ENCODE measurements around the gene FAAP100.
A peak's percentile ranks its signal among the peaks of the same experiment; 100 is the strongest.

Gene FAAP100

GRCh38 chr17:81556175-81556691, 4.1 kb upstream of the FAAP100 start:
- DNase-seq (ENCODE audit: low read depth), result no peak

DNA sequence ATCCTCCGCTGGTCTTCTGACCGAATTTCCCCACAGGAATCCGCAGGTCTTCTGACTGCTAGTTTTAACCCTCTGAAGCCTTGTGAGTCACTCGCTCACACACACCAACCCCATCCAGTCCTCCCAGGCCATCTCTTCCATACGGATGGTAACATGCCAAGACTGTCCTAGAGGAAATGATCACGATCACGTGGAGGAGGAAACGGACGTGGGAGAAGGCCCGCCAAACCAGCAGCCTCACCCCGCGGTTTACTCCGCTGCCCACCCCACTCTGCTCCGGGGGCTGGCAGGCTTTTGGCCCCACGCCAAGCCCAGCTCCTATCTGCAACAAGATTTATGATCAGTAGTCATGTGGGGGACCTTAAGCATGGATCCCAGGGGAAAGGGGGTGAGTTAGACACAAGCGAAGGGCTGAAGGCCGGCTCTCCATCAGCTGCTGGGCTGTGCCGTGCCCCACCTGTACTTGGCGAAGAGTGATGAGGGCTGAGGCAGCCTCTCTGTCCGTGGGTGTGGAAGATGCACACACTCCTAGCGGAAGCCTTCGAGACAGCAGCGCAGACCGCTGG, 1.5 kb upstream of the FAAP100 start:
- peak; percentile 80 for DNase-seq (ENCODE audit: low read depth)

GRCh38 chr17:81553018-81553615, 964 bp upstream of the FAAP100 start:
- DNase-seq (ENCODE audit: low read depth), result no peak

DNA sequence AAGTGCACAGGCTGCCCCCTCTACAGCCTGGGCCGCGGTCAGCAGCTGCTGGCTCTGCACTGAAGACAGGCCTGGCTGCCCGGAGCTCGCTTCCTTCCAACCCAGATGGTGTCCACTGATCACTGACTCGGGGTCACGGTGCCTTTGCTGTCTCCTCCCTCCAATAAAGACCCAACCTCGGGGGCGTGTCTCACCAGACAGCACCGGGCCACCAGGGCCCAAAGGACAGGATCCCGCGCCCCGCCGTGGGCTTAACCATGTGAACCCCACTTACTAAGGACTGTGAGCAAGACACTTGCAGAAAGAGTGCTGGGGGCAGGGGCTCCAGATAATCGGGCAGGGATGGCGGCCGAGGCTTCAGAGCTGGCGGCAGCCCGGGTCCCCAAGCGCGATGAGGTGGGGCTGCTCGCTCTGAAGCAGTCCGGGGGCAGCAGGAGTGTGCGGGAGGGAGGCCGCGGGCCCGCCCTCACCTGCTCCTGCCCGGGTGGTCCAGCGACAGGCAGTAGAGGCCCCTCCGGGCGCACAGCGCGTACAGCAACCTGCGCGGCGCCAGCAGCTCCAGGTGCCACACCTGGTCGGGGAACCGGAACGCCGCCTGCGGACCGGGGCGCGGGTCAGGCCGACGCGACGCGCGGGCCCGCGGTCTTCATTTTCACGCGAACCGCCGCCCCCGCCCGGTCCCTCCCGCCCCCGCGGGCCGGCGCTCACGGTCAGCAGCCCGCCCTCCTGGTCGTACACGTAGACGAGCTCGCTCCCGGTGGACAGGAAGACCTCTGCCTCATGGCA, 502 bp downstream of the FAAP100 start:
- no peak for DNase-seq (ENCODE audit: low read depth)

- DNase-seq (ENCODE audit: low read depth), result no peak
Measured at GRCh38 chr17:81550830-81551457, 1.2 kb downstream of the FAAP100 start.

GRCh38 chr17:81550285-81550684, 1.9 kb downstream of the FAAP100 start:
- no peak for DNase-seq (ENCODE audit: low read depth)

DNA sequence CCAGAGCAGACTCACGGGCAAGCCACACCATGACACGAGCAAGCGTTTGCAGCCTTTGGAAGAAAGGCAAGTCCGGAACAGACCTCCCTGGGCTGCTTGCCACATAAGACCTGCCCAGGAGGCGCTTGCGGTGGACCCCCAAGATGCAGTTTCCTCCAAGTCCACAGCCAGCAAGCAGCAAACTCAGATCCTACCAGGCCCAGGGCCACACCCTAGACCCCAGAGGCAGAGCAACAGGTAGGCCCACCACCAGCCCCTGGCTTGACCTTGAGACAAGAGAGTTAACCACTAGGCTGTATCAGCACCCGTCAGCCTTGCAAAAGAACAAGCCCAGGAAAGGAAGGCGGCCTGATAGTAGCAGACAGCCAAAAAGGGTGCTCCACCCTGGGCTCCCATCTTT, 2.3 kb downstream of the FAAP100 start:
- DNase-seq (ENCODE audit: low read depth), result no peak

- no peak for DNase-seq (ENCODE audit: low read depth)
Measured at GRCh38 chr17:81549031-81549557, 3.1 kb downstream of the FAAP100 start.

DNA sequence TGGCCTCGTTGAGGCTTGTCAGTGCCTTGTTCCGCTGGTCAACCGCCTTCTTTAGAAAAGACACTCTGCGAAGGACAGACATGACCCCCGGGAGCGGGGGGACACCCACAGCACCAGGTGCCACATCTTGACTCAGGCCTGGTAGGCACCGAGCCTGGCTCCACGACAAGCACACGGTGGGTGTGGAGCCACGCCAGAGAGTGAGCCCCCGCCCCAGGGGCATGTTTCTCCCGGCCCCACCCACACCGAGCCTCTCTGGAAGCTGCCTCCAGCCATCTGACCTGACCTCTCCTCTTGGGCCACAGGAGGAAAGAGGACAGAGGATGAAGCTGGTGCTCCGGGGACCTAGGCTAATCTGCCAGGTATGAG, 4.6 kb downstream of the FAAP100 start:
- no peak for DNase-seq (ENCODE audit: low read depth)

- no peak for DNase-seq (ENCODE audit: low read depth)
Measured at GRCh38 chr17:81546906-81547613, 5.1 kb downstream of the FAAP100 start.

DNA sequence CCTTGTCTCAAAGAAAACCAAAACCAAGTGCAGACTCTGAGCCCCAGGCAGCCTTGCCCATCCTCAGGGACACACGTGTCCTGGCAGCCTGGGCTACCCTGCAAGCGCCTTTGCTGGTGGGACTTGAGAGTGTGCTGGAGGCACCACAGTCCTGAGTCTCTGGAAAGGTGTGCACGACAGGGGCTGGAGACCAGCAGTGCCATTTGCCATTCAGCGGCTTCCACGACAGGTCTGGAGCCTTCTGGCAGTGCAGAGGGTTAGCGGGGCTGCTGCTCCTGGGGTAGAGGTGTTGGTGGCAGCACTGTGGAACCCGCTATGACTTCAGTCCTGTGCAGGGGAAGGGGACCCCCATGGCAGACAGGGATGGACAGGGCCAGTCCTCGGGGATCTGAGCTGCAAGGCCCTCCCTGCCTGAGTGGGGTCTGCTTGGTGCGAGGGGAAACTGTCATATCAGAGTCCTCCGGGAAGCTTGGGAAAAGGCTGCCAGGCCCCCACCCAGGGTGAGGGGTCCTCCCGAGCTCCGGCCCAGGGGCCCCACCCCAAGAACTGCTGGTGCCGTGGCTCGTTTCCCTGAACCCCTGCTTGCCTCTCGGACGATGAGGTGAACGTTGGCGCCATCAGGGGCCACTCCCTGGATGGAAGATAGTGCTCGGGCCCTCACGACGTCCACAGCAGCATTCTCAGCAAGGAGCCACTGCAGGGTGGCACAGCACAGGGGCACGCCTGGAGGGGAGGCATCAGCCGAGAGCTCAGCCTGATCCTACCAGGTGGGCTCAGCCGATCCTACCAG, 6.8 kb downstream of the FAAP100 start:
- no peak for DNase-seq (ENCODE audit: low read depth)

- no peak for DNase-seq (ENCODE audit: low read depth)
Measured at GRCh38 chr17:81544281-81544974, 7.7 kb downstream of the FAAP100 start.

GRCh38 chr17:81543756-81544155, 8.4 kb downstream of the FAAP100 start:
- DNase-seq (ENCODE audit: low read depth), result no peak

DNA sequence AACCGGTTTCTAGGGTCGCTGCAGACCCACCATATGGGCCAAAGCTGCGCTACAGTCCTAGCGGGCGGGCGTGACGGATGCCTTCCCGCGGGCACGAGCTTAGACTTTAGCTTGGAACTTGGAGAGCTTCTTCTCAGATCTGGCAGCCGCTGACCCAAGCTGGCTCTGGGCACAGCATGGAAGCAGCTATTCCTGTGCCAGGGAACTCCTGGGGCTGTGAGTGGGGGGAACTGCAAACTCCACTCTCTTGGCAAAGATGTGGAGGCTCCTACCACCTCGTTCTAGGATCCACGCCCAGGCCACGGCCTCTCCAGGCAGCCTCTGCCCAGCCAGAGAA, 8.8 kb downstream of the FAAP100 start:
- DNase-seq (ENCODE audit: low read depth), result no peak

DNA sequence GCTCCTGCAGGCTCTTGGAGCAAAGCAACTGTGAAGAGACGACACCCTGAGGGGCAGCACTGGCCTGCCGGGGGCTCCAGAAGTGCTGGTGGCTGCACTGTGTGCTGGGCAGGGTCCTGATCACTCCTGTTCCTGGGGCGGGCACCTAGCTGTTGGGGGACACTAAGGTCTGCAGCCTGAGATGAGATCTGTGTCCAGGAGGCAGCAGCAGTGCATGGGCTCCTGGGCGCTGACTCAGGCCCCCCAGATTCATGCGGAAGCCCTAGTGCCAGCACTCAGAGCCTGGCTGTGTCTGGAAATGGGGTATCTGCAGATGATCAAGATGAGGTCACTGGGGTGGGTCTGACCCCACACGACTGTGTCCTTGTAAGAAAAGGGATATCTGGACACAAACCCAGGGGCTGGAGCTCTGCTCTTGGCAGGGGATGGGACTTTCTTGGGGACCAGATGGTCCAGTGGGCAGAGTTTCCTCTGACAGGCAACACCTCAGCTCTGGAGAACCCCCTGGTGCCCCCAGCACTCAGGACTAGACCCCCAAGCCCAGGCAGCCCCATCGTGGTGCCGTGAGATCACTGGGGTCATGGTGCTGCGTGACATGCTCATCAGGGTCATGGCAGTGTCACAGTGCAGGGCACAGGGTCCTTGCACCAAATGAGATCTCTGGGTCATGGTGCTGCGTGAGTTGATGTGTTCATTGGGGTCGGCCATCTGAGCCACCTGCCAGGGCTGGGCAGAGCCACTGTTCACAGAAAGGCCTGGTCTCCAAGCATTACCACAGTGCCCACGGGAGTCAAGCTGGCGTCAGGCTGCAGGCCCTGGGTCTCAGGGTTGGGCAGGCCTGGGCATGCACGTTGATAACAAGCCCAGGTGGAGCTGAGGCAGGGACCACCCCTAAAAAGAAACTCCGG, 9.5 kb downstream of the FAAP100 start:
- DNase-seq (ENCODE audit: low read depth), result no peak

DNA sequence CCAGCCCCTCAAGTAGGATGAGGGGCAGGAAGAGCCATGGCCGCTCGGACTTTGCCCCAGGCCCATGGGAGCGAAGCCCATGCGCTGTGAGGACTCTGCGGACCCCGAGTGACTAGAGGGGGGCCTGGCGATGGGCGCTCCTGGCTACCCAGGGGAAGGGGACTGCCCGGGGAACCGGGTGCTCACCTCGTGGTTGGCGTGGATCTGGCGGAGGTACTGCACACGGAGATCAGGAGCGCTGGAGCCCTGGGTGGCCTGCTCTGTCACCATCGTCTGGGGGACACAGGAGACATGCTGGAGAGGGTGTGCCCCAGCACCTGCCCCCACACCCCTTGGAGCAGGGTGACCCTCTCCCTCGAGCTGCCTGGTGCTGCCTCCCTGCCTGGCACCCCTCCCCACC, 11.0 kb downstream of the FAAP100 start:
- DNase-seq (ENCODE audit: low read depth), result no peak

DNA sequence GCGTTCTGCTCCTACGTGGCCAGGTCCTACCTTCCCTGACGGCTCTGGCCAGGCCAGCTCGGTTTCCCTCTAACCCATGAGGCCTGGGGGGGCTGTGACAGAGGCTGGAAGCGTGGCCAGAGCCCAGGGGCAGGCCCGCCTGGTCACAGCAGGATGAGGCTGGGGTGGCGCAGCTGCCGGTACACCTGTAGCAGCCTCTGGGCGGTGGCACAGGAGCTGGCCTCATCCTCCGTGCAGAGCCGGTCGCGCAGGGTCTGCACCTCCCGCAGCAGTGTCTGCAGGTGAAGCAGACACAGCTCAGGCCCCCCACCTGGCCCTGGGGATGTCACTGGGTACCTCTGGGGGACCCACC, 11.5 kb downstream of the FAAP100 start:
- no peak for DNase-seq (ENCODE audit: low read depth)

- no peak for DNase-seq (ENCODE audit: low read depth)
Measured at GRCh38 chr17:81539961-81540675, 12.0 kb downstream of the FAAP100 start.

GRCh38 chr17:81539571-81539900, 12.6 kb downstream of the FAAP100 start:
- no peak for DNase-seq (ENCODE audit: low read depth)

Data from HS-27A (cell line).